Stomach (tissue), 9 donors: ENCODE measurements around the gene TBC1D16. TPM values are rescaled to one million over a fixed set of nuclear protein-coding genes. Genes with fewer than 3 reads are reported as not detected.

Source experiments
- DNase-seq, 2 donors: peaks; one replicate each; pipeline versions ENCODE4 v3.0.0 to v3.0.0-alpha.2; 2013 to 2019
- H3K27ac ChIP-seq, 5 donors: fragments of 200-600 bp in 4 of 5; sonication (generic) in 4 of 5; one replicate each; pipeline ENCODE4 v1.5.1; 2013 to 2019; ENCODE audit warnings: mild to moderate bottlenecking in 1 of 5, moderate library complexity in 1 of 5
- H3K27me3 ChIP-seq, 3 donors: fragments of 200-600 bp; sonication (generic); one replicate each; pipeline ENCODE4 v1.5.1; 2017 to 2019; ENCODE audit warnings: mixed run types in 1 of 3
- H3K36me3 ChIP-seq, 4 donors: fragments of 200-600 bp; sonication (generic); 1 replicate in 3 of 4; 2 replicates in 1 of 4; pipeline ENCODE4 v1.5.1; 2016 to 2019
- H3K4me1 ChIP-seq, 4 donors: fragments of 200-600 bp; sonication (generic); one replicate each; pipeline ENCODE4 v1.5.1; 2016 to 2019
- H3K4me3 ChIP-seq, 4 donors: fragments of 200-600 bp; sonication (generic) in 3 of 4; one replicate each; pipeline ENCODE4 v1.5.1; 2016 to 2019; ENCODE audit warnings: mild to moderate bottlenecking in 1 of 4
- H3K9me3 ChIP-seq, 4 donors: fragments of 200-600 bp; sonication (generic); one replicate each; pipeline ENCODE4 v1.5.1; 2016 to 2019
- EP300 ChIP-seq: sonication (generic); formaldehyde crosslinking; IDR thresholded peaks from one replicate; pipeline ENCODE4 v1.6.1; 2017; ENCODE audit warnings: antibody characterized with exemption
- POLR2A ChIP-seq, 4 donors: fragments of 450-650 bp; IDR thresholded peaks; one replicate each; pipeline ENCODE4 v1.6.1; 2016; ENCODE audit warnings: antibody characterized with exemption in 4 of 4, control low read depth in 2 of 4, mild to moderate bottlenecking in 1 of 4, moderate library complexity in 1 of 4
- POLR2AphosphoS5 ChIP-seq, 3 donors: sonication (generic); formaldehyde crosslinking; IDR thresholded peaks; one replicate each; pipeline ENCODE4 v1.6.1; 2016; ENCODE audit warnings: antibody characterized with exemption in 3 of 3
- WGBS, 5 donors: extraction: QIAGEN DNeasy Blood & Tissue Kit in 3 of 5; methylation state at CpG; one replicate each; pipeline versions ENCODE4 v1.1.5 to v1.1.7; 2013 to 2018; 5-methylcytosine and 5-hydroxymethylcytosine counted together
- intact Hi-C: fragments of 100-400 bp; cut with DNase I; formaldehyde crosslinking; loops from one replicate; pipeline ENCODE4 v1.15.1; 2023; ENCODE audit warnings: low total_unique reads
- polyA plus RNA-seq, 3 donors: library from polyadenylated mRNA; stranded (reverse); fragments of 200-250 nt; gene quantifications; one replicate each; pipeline ENCODE4 v1.2.3, GENCODE V29; 2013
- total RNA-seq, 5 donors: library from RNA; depleted of rRNA; stranded (reverse); fragments of >200 nt; gene quantifications; one replicate each; pipeline versions ENCODE4 v1.1.0 to v1.2.3, GENCODE V29; 2014 to 2016
- TF ChIP-seq, protein P1 (sequence below), 7 experiments: fragments of 450-650 bp in 4 of 7; fragments of 200-600 bp in 3 of 7; sonication (generic) in 3 of 7; IDR thresholded peaks; one replicate each; pipeline ENCODE4 v1.5.1; 2016 to 2019; ENCODE audit warnings: antibody characterized with exemption in 7 of 7, control low read depth in 2 of 7, mild to moderate bottlenecking in 1 of 7
- donor health status: healthy with polysubstance abuse.
- donor health status: Bipolar disorder and iron deficiency.
- donor health status: healthy.

The TBC1D16 gene
- total and polyA plus RNA-seq, 8 donors: 3.0 to 22.2 (median 16.8) TPM

DNA sequence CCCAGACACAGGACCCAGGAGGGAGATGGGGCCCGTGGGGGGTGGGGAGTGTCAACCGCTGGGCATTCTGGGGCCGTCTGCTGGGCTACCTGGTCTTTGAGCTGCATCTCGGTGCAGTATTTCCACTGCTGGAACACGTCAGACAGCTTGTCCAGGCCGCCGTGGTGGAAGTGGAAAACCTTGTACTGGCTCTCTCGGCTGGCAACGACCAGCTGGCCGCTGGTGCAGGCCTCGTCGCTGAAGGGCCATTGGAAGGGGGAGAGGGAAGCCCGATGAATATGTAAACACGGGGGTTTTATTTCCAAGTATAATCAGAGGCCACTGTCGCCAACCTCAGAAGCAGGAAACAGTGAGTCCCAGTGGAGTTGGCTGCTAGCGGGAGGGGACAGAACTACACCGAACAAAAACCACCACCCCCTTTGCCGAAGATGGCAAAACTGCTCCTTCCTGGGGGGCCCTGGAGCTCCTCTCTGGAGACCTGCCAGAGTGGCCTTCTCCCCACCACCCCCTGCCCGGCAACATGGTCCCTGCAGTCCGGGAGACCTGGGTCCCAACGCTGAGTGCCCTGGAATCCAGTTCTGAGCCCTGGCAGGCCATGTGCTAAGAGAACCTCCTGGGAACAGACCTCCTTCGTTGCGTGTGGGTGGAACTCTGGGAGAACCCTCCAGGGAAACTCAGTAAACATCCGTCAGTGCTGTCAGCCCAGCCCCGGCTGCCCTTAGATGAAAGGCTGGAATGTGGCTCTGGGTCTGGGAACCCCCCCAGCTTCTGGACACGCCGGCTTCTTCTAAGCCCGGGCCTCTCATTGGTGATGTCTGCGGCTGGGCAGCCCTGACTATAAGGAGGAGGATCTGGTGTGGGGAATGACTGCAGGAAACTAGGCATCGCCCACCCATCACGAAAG, 84.1 kb downstream of the TBC1D16 start:
- DNase-seq: peak; percentile 83 to 89
- no peaks in the 10 kb centered on the region for H3K27me3 ChIP-seq
- H3K4me3 ChIP-seq: no peak overlapping the region
- WGBS, 5 donors: 11 to 32% (median 24%) methylated on average over 19 to 31 of the region's 31 CpGs
- peaks cover 11 to 39% (median 33%) of the 10 kb centered on the region in 4 donors for H3K36me3 ChIP-seq
- peaks cover 24 to 31% (median 28%) of the 10 kb centered on the region in 4 donors for H3K4me1 ChIP-seq
- H3K27ac ChIP-seq: peak overlapping the region; percentile 62 to 80 (median 79)
- TF ChIP-seq POLR2AphosphoS5 (IDR thresholded peaks at IDR 0.05) (peak in 1 of 3 donors; percentile 37), POLR2A (IDR thresholded peaks at IDR 0.05) (no peak), EP300 (no peak)
- TF ChIP-seq, protein P1, sequence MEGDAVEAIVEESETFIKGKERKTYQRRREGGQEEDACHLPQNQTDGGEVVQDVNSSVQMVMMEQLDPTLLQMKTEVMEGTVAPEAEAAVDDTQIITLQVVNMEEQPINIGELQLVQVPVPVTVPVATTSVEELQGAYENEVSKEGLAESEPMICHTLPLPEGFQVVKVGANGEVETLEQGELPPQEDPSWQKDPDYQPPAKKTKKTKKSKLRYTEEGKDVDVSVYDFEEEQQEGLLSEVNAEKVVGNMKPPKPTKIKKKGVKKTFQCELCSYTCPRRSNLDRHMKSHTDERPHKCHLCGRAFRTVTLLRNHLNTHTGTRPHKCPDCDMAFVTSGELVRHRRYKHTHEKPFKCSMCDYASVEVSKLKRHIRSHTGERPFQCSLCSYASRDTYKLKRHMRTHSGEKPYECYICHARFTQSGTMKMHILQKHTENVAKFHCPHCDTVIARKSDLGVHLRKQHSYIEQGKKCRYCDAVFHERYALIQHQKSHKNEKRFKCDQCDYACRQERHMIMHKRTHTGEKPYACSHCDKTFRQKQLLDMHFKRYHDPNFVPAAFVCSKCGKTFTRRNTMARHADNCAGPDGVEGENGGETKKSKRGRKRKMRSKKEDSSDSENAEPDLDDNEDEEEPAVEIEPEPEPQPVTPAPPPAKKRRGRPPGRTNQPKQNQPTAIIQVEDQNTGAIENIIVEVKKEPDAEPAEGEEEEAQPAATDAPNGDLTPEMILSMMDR (IDR thresholded peaks at IDR 0.05): peak in 1 of 7 experiments; percentile 18
- no peaks in the 10 kb centered on the region for H3K9me3 ChIP-seq
- intact Hi-C loops: no loop called here

DNA sequence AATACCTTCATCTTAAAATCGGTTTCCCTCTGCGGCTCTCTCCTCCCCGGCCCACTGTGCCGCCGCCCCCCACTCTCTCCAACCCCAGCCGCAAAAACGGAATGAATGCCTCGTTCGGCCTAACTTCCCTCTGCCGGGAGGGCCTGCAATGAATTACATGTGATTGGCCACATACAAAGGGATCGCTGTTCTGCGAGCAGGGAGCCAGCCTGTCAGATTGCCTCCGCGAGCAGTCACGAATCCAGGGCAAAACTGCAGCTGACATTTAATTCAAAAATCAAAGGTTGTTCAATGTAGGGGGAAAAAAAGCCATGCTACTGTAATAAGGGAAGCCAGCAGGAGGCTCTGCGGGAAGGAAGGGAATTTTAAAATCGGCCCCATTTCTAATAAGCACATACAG, 84.9 kb downstream of the TBC1D16 start:
- Histone ChIP-seq H3K4me1 (peaks cover 24 to 31% (median 28%) of the 10 kb centered on the region in 4 donors), H3K27ac (peak overlapping the region; percentile 9 to 80 (median 79)), H3K27me3 (no peaks in the 10 kb centered on the region), H3K9me3 (no peaks in the 10 kb centered on the region), H3K4me3 (peak overlapping the region in 1 of 4 donors; percentile 4), H3K36me3 (peaks cover 11 to 48% (median 42%) of the 10 kb centered on the region in 4 donors)
- peak in 1 of 2 donors; percentile 78 for DNase-seq
- intact Hi-C loops: no loop called here
- no peak for TF ChIP-seq POLR2AphosphoS5 (IDR thresholded peaks at IDR 0.05)
- no peak for TF ChIP-seq EP300
- TF ChIP-seq, protein P1 (IDR thresholded peaks at IDR 0.05): peak in 1 of 7 experiments; percentile 9
- no peak for TF ChIP-seq POLR2A (IDR thresholded peaks at IDR 0.05)
- WGBS, 5 donors: 34 to 63% (median 43%) methylated on average over 17 of the region's 17 CpGs

DNA sequence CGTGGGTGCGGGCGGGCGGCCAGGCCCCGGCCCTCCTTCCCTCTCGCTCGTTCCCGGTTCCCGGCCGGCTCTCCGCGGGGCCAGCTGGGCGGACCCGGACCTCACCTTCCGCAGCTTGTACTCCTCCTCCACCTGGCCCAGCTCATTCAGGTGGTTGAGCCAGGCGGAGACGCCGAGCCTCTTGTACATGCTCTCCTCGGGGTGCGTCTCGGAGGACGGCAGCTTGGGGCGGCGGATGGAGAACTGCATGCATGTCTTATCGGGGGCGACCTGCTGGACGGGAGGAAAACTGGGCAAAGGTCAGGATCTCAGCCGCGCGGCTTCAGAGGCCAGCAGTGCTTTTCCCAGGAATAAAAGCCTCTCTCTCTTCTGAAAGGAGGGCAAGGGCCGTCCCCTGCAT, 85.4 kb downstream of the TBC1D16 start:
- peak overlapping the region; percentile 34 to 80 (median 79) for H3K27ac ChIP-seq
- H3K9me3 ChIP-seq: no peaks in the 10 kb centered on the region
- WGBS, 5 donors: 40 to 64% (median 45%) methylated on average over 31 of the region's 31 CpGs

DNA sequence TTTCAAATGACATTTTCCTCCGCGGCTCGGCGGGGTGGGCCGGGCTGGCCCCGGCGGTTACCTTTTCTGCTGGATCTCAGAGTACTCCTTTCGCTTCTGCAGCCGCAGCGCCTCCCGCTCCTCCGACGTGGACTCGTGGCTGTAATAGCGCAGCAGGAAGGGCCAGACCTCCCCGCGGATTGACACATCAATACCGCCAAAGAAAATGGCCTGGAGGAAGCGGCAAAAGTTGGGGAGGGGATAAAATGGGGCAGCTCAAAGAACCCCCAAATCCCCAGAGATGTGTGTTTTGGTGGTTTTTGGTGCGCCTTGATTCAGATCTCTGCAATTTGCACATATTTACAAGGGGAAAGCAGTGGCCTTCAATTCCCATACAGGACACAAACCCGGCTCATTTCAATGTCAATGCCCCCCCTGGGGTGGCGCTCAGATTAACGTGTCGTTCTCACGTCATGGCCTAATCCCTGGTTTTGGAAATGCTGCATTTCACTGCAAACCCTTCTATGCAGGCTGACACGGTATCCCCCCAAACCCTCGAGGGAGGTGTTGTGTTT, 85.9 kb downstream of the TBC1D16 start:
- Histone ChIP-seq H3K36me3 (peaks cover 11 to 58% (median 51%) of the 10 kb centered on the region in 4 donors), H3K27me3 (no peaks in the 10 kb centered on the region), H3K4me1 (peaks cover 24 to 31% (median 28%) of the 10 kb centered on the region in 4 donors), H3K27ac (peak overlapping the region in 3 of 5 donors; percentile 65 to 80 (median 79)), H3K4me3 (no peak overlapping the region), H3K9me3 (no peaks in the 10 kb centered on the region)
- TF ChIP-seq, protein P1 (IDR thresholded peaks at IDR 0.05): no peak
- TF ChIP-seq POLR2AphosphoS5 (IDR thresholded peaks at IDR 0.05): no peak
- no peak for TF ChIP-seq POLR2A (IDR thresholded peaks at IDR 0.05)
- no peak for TF ChIP-seq EP300
- intact Hi-C loops: no loop called here
- 85 to 91% (median 85%) methylated on average over 27 of the region's 27 CpGs for WGBS, 5 donors
- DNase-seq: peak in 1 of 2 donors; percentile 29

More for the DNA sequence above, 85.4 kb downstream of the TBC1D16 start:
- TF ChIP-seq, protein P1 (IDR thresholded peaks at IDR 0.05): no peak
- peak in 2 of 3 donors; percentile 4 to 11 for TF ChIP-seq POLR2AphosphoS5 (IDR thresholded peaks at IDR 0.05)
- intact Hi-C loops: no loop called here
- no peaks in the 10 kb centered on the region for H3K27me3 ChIP-seq
- H3K4me3 ChIP-seq: peak overlapping the region in 2 of 4 donors; percentile 4 to 7
- peaks cover 24 to 31% (median 28%) of the 10 kb centered on the region in 4 donors for H3K4me1 ChIP-seq
- peak; percentile 69 for DNase-seq
- peaks cover 11 to 53% (median 46%) of the 10 kb centered on the region in 4 donors for H3K36me3 ChIP-seq
